Measurements from ENCODE around the gene ZNF628. TPM values are rescaled to one million over a fixed set of nuclear protein-coding genes. Genes with fewer than 3 reads are reported as not detected.

ZNF628 gene
- total and polyA plus RNA-seq, 7 experiments from 2014 or later: 0.07 to 27.2 (median 6.7) TPM

DNA sequence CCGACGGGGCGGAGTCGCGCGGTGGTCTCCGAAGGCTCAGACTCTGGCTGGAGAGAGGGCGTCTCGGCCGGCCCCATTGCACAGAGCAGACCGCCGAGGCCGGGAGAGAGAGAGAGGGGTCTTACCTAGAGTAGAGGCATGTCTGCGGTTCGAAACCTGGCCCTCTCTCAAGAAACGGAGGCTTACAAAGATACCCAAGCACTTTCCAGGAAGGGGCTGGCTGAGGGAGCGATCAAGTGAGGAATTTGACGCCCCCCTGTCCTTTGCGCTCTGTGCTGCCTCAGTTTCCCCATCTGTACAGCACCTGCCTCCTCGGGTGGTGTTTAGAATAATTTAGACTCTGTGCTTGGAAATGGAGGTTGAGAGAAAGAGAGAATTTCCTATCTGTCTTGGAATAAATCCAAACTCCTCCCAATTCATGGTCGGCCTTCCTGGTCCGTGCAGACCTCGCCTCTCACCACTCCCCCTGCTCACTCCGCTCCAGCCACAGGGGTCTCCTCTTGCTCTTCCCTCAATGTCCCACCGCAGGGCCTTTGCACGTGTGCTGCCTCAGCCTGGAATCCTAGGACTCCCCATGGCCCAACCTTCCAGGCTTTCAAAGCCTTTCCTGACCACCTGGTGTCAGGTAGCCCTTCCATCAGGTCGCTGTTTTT, 14.3 kb upstream of the ZNF628 start:
- Mint-ChIP-seq H3K36me3 (no peaks in the 10 kb centered on the region), H3K27ac (peak overlapping the region; percentile 68 to 94 (median 90)), H3K27me3 (peaks cover 0 to 2% (median 0%) of the 10 kb centered on the region in 5 donors), H3K9me3 (no peaks in the 10 kb centered on the region), H3K4me1 (peaks cover 14 to 33% (median 20%) of the 10 kb centered on the region in 7 donors), H3K4me3 (peak overlapping the region; percentile 86 to 99 (median 92))
- Histone ChIP-seq H3K27me3 (ENCODE audit: control insufficient read depth in 2 of 2, insufficient read depth in 2 of 2, low read length in 2 of 2) (no peaks in the 10 kb centered on the region), H3K27ac (ENCODE audit: low read depth, low read length) (peak overlapping the region; percentile 79), H3K4me1 (ENCODE audit: control insufficient read depth in 2 of 2, insufficient read depth in 2 of 2, low read length in 2 of 2) (peaks cover 4 to 12% of the 10 kb centered on the region in 2 donors), H3K9me3 (ENCODE audit: control insufficient read depth in 2 of 3, low read length in 3 of 3) (no peaks in the 10 kb centered on the region), H3K36me3 (ENCODE audit: control insufficient read depth in 2 of 3, insufficient read depth in 3 of 3, low read length in 3 of 3) (no peaks in the 10 kb centered on the region), H3K4me3 (ENCODE audit: low read length) (peak overlapping the region; percentile 91)
- no peak for ATAC-seq
- DNase-seq: no peak
- intact Hi-C loops (cut with micrococcal nuclease): loop anchor here (1.0 to 2.0 kb wide), 10 partner anchors 14 to 399 kb away; partner anchors contain the start of genes ZNF628 (in 2 of the 2), HSPBP1 (in 1 of the 2), KMT5C (in 1 of the 2) and PPP1R12C (in 1 of the 2)
- POLR2A ChIA-PET: interaction anchor here (0.6 to 2.6 kb wide), 10 partner anchors 14 to 203 kb away, joined by 3 to 29 read pairs (median 5); partner anchors contain the start of genes KMT5C, PPP6R1, TMEM238 and U2AF2
- CTCF ChIA-PET: interaction anchor here (0.7 to 1.2 kb wide), 4 partner anchors 25 to 171 kb away, joined by 3 to 6 read pairs (median 4); no protein-coding TSS in a partner anchor

GRCh38 chr19:55462722-55463121, 13.7 kb upstream of the ZNF628 start:
- no peak overlapping the region for H3K27ac ChIP-seq (ENCODE audit: low read depth, low read length)
- intact Hi-C loops (cut with micrococcal nuclease): no loop called here
- peaks cover 14 to 36% (median 20%) of the 10 kb centered on the region in 7 donors for H3K4me1 Mint-ChIP-seq
- ATAC-seq (no peak), DNase-seq (no peak)
- ChIA-PET CTCF (interaction anchor here (1.2 kb wide), 1 partner anchor 170 kb away, joined by 3 read pairs; no protein-coding TSS in a partner anchor), POLR2A (interaction anchor here (1.4 to 2.6 kb wide), 2 partner anchors 13 to 170 kb away, joined by 4 to 29 read pairs; partner anchors contain the start of gene ZNF628)
- no peaks in the 10 kb centered on the region for H3K36me3 ChIP-seq (ENCODE audit: control insufficient read depth in 2 of 3, insufficient read depth in 3 of 3, low read length in 3 of 3)
- peaks cover 0 to 1% (median 0%) of the 10 kb centered on the region in 11 donors for H3K9me3 Mint-ChIP-seq
- peaks cover 4 to 12% of the 10 kb centered on the region in 2 donors for H3K4me1 ChIP-seq (ENCODE audit: control insufficient read depth in 2 of 2, insufficient read depth in 2 of 2, low read length in 2 of 2)
- H3K27me3 ChIP-seq (ENCODE audit: control insufficient read depth in 2 of 2, insufficient read depth in 2 of 2, low read length in 2 of 2): no peaks in the 10 kb centered on the region
- H3K36me3 Mint-ChIP-seq: no peaks in the 10 kb centered on the region
- H3K4me3 Mint-ChIP-seq: peak overlapping the region; percentile 86 to 99 (median 92)
- peak overlapping the region in 5 of 9 donors; percentile 52 to 92 (median 68) for H3K27ac Mint-ChIP-seq
- no peaks in the 10 kb centered on the region for H3K9me3 ChIP-seq (ENCODE audit: control insufficient read depth in 2 of 3, low read length in 3 of 3)
- H3K4me3 ChIP-seq (ENCODE audit: low read length): no peak overlapping the region
- peaks cover 0 to 5% (median 0%) of the 10 kb centered on the region in 5 donors for H3K27me3 Mint-ChIP-seq

DNA sequence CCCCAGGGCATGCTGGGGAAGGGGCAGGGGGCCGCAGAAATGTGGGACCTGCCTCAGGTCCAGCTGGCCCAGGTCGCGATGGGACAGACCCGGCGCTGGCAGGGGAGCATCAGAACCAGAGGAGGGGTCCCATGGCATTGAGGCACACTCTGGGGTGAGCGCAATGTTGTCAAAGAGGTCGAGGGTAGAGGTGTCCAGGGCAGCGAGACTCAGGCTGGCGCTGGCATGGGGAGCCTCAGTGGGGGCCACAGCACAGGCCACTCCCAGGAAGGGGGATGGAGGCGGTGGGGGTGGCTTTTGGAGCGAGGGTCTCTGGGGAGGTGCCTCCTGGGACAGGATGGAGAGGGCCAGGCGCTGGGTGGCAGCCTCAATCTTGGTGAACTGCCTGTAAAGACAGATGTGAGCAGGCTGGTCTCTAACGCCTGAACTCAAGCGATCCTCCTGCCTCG, 12.8 kb upstream of the ZNF628 start:
- Mint-ChIP-seq H3K36me3 (no peaks in the 10 kb centered on the region), H3K4me1 (peaks cover 17 to 36% (median 20%) of the 10 kb centered on the region in 7 donors), H3K4me3 (peak overlapping the region in 1 of 10 donors; percentile 45), H3K9me3 (peaks cover 0 to 1% (median 0%) of the 10 kb centered on the region in 11 donors), H3K27ac (no peak overlapping the region), H3K27me3 (peaks cover 0 to 5% (median 0%) of the 10 kb centered on the region in 5 donors)
- no peak for DNase-seq
- no peaks in the 10 kb centered on the region for H3K9me3 ChIP-seq (ENCODE audit: control insufficient read depth in 2 of 3, low read length in 3 of 3)
- H3K27ac ChIP-seq (ENCODE audit: low read depth, low read length): no peak overlapping the region
- H3K4me3 ChIP-seq (ENCODE audit: low read length): no peak overlapping the region
- ChIA-PET CTCF (no interaction called here), POLR2A (interaction anchor here (2.6 kb wide), 1 partner anchor 12 kb away, joined by 29 read pairs; the partner anchor contains the start of gene ZNF628)
- H3K36me3 ChIP-seq (ENCODE audit: control insufficient read depth in 2 of 3, insufficient read depth in 3 of 3, low read length in 3 of 3): no peaks in the 10 kb centered on the region
- peaks cover 4 to 12% of the 10 kb centered on the region in 2 donors for H3K4me1 ChIP-seq (ENCODE audit: control insufficient read depth in 2 of 2, insufficient read depth in 2 of 2, low read length in 2 of 2)
- no peak for ATAC-seq
- no peaks in the 10 kb centered on the region for H3K27me3 ChIP-seq (ENCODE audit: control insufficient read depth in 2 of 2, insufficient read depth in 2 of 2, low read length in 2 of 2)
- intact Hi-C loops (cut with micrococcal nuclease): no loop called here

DNA sequence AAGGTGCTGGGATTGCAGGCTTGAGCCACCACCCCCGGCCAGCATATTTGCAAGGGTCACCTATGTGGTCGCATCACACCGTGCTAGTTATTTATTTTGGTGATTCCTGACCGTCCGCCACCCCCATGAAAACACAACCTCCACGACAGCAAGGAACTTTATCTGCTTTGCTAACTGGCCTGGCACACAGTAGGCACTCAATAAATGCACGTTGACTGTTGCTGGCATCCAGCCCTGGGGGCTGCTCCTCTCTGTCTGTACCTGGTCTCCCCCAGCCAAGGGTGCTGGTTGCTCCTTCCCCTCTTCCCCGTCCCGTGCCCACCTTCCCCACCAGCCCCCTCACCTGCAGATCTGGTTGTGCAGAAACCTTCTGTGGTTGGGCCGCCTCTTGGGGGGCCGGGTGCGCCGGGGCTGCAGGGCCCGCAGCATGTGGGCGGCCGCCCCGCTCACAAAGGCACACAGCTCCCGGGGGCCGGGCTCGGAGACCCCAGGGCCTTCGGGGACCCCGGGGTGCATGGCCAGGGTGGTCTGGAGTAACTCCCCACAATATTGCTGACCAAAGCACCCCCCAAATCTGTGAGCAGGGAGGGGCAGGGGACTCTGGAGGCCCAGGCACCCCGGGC, 12.3 kb upstream of the ZNF628 start:
- ChIA-PET CTCF (no interaction called here), POLR2A (no interaction called here)
- no peaks in the 10 kb centered on the region for H3K27me3 ChIP-seq (ENCODE audit: control insufficient read depth in 2 of 2, insufficient read depth in 2 of 2, low read length in 2 of 2)
- H3K4me3 ChIP-seq (ENCODE audit: low read length): no peak overlapping the region
- DNase-seq: no peak
- intact Hi-C loops (cut with micrococcal nuclease): no loop called here
- ATAC-seq: no peak
- H3K36me3 ChIP-seq (ENCODE audit: control insufficient read depth in 2 of 3, insufficient read depth in 3 of 3, low read length in 3 of 3): no peaks in the 10 kb centered on the region
- no peaks in the 10 kb centered on the region for H3K36me3 Mint-ChIP-seq
- H3K4me3 Mint-ChIP-seq: peak overlapping the region in 1 of 10 donors; percentile 45
- peaks cover 4 to 12% of the 10 kb centered on the region in 2 donors for H3K4me1 ChIP-seq (ENCODE audit: control insufficient read depth in 2 of 2, insufficient read depth in 2 of 2, low read length in 2 of 2)
- peaks cover 0 to 5% (median 0%) of the 10 kb centered on the region in 5 donors for H3K27me3 Mint-ChIP-seq
- H3K27ac ChIP-seq (ENCODE audit: low read depth, low read length): no peak overlapping the region
- H3K9me3 Mint-ChIP-seq: peaks cover 0 to 1% (median 0%) of the 10 kb centered on the region in 11 donors
- H3K9me3 ChIP-seq (ENCODE audit: control insufficient read depth in 2 of 3, low read length in 3 of 3): no peaks in the 10 kb centered on the region
- no peak overlapping the region for H3K27ac Mint-ChIP-seq
- peaks cover 17 to 32% (median 20%) of the 10 kb centered on the region in 7 donors for H3K4me1 Mint-ChIP-seq

DNA sequence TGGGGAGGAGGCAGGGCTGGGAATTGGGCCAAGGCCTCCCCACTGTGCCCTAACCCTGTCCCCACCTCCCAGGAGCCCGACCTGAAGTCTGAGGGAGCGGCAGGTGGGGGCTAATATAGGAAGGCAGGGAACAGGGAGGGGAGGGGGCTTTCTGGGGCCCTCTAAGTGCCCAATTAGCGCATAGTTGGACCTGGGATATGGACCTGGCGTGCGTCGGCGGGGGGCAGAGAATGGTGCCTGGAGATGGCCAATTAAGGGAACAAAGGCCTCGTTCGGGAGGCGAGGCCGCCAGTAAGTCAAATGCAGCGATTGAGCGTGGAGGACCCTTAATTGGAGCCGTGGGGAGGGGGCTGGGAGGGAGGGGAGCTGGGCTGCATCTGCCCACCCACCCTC, 11.8 kb upstream of the ZNF628 start, which contains the start of gene C19orf85:
TSS of gene C19orf85 (minus strand) at position 90 of the 393 bp plus-strand sequence. CDS start 197 bp downstream, outside the sequence.
- no peak within 1 kb of the TSS for H3K4me3 ChIP-seq (ENCODE audit: low read length)
- ATAC-seq (no peak), DNase-seq (no peak)
- POLR2A ChIA-PET: no interaction called here
- no peaks in the 10 kb centered on the region for H3K36me3 Mint-ChIP-seq
- peaks cover 0 to 5% (median 0%) of the 10 kb centered on the region in 5 donors for H3K27me3 Mint-ChIP-seq
- H3K27me3 ChIP-seq (ENCODE audit: control insufficient read depth in 2 of 2, insufficient read depth in 2 of 2, low read length in 2 of 2): no peaks in the 10 kb centered on the region
- H3K27ac ChIP-seq (ENCODE audit: low read depth, low read length): no peak within 1 kb of the TSS
- no peaks in the 10 kb centered on the region for H3K9me3 ChIP-seq (ENCODE audit: control insufficient read depth in 2 of 3, low read length in 3 of 3)
- H3K36me3 ChIP-seq (ENCODE audit: control insufficient read depth in 2 of 3, insufficient read depth in 3 of 3, low read length in 3 of 3): no peaks in the 10 kb centered on the region
- intact Hi-C loops (cut with micrococcal nuclease): no loop called here
- no peak within 1 kb of the TSS for H3K27ac Mint-ChIP-seq
- H3K4me3 Mint-ChIP-seq: peak within 1 kb of the TSS in 1 of 10 donors; percentile 45
- peaks cover 4 to 12% of the 10 kb centered on the region in 2 donors for H3K4me1 ChIP-seq (ENCODE audit: control insufficient read depth in 2 of 2, insufficient read depth in 2 of 2, low read length in 2 of 2)
- H3K9me3 Mint-ChIP-seq: peaks cover 0 to 1% (median 0%) of the 10 kb centered on the region in 11 donors
- peaks cover 17 to 32% (median 20%) of the 10 kb centered on the region in 7 donors for H3K4me1 Mint-ChIP-seq
- CTCF ChIA-PET: no interaction called here

DNA sequence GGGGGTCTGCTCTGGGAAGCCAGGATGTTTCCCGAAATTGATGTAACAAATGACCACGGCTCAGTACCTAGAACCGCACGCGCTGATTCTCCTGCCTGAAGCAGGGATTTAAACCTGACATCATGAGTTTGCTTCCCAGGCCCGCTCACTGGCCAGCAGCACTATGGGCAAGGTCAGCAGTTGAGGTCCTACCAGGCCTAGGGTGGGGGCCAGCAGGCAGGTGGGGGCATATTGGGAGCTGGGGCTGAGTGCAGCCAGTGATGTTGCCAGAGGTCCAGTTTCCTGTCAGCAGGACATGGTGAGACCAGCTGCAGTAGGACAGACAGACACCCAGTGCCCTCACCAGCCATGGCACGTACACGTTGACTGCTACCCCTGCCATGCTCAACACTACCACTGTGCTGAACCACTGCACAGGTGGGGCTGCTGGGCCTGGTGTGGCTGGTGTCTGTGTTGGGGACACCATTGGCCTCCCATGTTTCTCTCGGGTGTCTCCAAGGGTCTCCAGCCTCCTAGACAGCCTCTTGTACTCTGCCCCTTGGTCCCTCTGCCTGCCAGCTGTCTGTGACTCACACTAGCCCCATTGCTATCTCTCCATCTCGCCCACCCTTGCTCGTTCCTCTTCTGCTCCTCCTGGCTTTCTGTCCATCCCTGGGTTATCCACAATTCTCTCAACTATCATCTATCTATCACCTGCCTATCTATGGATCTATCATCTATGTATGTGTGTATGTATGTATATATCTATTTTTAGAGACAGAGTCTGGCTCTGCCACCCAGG, 10.8 kb upstream of the ZNF628 start:
- Histone ChIP-seq H3K27ac (ENCODE audit: low read depth, low read length) (no peak overlapping the region), H3K4me1 (ENCODE audit: control insufficient read depth in 2 of 2, insufficient read depth in 2 of 2, low read length in 2 of 2) (peaks cover 4 to 11% of the 10 kb centered on the region in 2 donors), H3K27me3 (ENCODE audit: control insufficient read depth in 2 of 2, insufficient read depth in 2 of 2, low read length in 2 of 2) (no peaks in the 10 kb centered on the region), H3K9me3 (ENCODE audit: control insufficient read depth in 2 of 3, low read length in 3 of 3) (no peaks in the 10 kb centered on the region), H3K4me3 (ENCODE audit: low read length) (no peak overlapping the region), H3K36me3 (ENCODE audit: control insufficient read depth in 2 of 3, insufficient read depth in 3 of 3, low read length in 3 of 3) (no peaks in the 10 kb centered on the region)
- intact Hi-C loops (cut with micrococcal nuclease): no loop called here
- DNase-seq: no peak
- no peaks in the 10 kb centered on the region for H3K36me3 Mint-ChIP-seq
- H3K27ac Mint-ChIP-seq: no peak overlapping the region
- H3K4me1 Mint-ChIP-seq: peaks cover 10 to 23% (median 13%) of the 10 kb centered on the region in 7 donors
- H3K9me3 Mint-ChIP-seq: peaks cover 0 to 1% (median 0%) of the 10 kb centered on the region in 11 donors
- H3K4me3 Mint-ChIP-seq: peak overlapping the region in 1 of 10 donors; percentile 39
- H3K27me3 Mint-ChIP-seq: peaks cover 0 to 5% (median 0%) of the 10 kb centered on the region in 5 donors
- CTCF ChIA-PET: interaction anchor here (0.6 to 3.6 kb wide), 2 partner anchors 39 to 325 kb away, joined by 3 to 33 read pairs; no protein-coding TSS in a partner anchor
- POLR2A ChIA-PET: no interaction called here
- ATAC-seq: no peak

Data from naive thymus-derived CD4-positive, alpha-beta T cell (primary cell).